ENCODE data around the gene GAL. TPM values are rescaled to one million over a fixed set of nuclear protein-coding genes. Genes with fewer than 3 reads are reported as not detected.
A peak's percentile ranks its signal among the peaks of the same experiment; 100 is the strongest.

The GAL gene
- polyA plus RNA-seq, 1 experiment: 2.8 TPM

DNA sequence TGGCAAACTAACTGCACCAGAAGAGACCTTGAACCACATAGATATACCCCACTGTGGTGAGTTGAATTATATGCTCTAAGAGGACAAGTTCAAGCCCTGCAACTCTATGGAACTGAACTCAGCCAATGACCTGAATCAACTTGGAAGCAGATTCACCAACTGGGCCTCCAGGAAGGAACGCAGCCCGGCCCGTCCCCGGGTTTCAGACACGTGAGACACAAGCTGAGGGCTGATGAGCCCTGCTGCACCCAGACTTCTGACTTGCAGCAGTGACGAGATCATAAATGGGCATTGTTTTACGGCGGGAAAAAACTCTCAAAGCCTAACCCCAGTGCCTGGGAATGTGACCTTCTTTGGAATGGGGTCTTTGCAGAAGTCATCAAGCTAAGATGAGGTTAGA is 28.5 kb upstream of the GAL start:
- POLR2A ChIA-PET: no interaction called here
- Histone ChIP-seq H3K36me3 (ENCODE audit: control insufficient read depth, insufficient read depth, low read length) (no peaks in the 10 kb centered on the region), H3K4me3 (ENCODE audit: low read depth, low read length) (no peak overlapping the region), H3K27me3 (ENCODE audit: control insufficient read depth, insufficient read depth, low read length) (peaks cover 4% of the 10 kb centered on the region; the same call in 1 of the 2 replicates)
- DNase-seq (ENCODE audit: low read depth): no peak
- TF ChIP-seq, protein P1, sequence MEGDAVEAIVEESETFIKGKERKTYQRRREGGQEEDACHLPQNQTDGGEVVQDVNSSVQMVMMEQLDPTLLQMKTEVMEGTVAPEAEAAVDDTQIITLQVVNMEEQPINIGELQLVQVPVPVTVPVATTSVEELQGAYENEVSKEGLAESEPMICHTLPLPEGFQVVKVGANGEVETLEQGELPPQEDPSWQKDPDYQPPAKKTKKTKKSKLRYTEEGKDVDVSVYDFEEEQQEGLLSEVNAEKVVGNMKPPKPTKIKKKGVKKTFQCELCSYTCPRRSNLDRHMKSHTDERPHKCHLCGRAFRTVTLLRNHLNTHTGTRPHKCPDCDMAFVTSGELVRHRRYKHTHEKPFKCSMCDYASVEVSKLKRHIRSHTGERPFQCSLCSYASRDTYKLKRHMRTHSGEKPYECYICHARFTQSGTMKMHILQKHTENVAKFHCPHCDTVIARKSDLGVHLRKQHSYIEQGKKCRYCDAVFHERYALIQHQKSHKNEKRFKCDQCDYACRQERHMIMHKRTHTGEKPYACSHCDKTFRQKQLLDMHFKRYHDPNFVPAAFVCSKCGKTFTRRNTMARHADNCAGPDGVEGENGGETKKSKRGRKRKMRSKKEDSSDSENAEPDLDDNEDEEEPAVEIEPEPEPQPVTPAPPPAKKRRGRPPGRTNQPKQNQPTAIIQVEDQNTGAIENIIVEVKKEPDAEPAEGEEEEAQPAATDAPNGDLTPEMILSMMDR (IDR thresholded peaks at IDR 0.05; ENCODE audit: insufficient read depth, low read depth, low read length): no peak
- CTCF ChIA-PET: no interaction called here

DNA sequence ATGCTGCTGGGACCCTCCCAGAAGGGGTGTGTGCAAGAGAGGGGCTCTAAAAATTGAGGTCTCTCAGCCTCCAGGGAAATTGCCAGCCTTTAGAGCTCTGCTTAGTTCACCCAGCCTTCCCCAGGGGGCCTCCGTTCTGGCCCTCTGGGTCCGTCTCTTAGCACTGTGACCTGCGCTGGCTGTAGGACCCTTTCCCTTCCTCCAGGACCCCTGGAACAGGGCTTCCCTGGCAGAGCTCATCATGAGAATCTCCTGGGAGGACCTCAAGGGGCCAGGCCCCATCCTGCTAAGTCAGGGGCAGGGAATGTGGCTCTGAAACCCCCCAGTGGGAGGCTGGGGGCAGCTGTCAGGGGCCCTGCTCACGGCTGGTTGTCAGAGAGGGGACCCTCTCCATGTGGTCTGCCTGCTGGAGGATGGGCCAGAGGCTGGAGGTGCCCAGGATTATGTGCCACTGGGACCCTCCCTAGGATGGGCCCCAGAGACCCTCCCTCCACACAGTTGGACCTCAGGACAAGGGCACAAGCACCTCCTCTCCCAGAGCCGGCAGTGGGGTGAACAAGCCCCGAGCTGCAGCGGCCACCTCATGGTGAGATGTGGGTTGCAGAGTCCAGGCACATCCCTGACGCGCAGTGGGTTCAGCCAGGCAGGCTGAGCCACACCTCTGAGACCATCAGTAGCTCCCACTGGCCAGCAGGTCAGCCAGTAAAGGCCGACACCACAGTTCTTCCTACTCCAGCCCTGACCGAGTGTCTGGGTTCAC is 27.1 kb upstream of the GAL start:
- no peak for DNase-seq (ENCODE audit: low read depth)
- H3K4me3 ChIP-seq (ENCODE audit: low read depth, low read length): no peak overlapping the region
- peaks cover 12% of the 10 kb centered on the region; the same call in 1 of the 2 replicates for H3K27me3 ChIP-seq (ENCODE audit: control insufficient read depth, insufficient read depth, low read length)
- TF ChIP-seq, protein P1 (IDR thresholded peaks at IDR 0.05; ENCODE audit: insufficient read depth, low read depth, low read length): no peak
- H3K36me3 ChIP-seq (ENCODE audit: control insufficient read depth, insufficient read depth, low read length): no peaks in the 10 kb centered on the region
- POLR2A ChIA-PET: no interaction called here
- CTCF ChIA-PET: no interaction called here

DNA sequence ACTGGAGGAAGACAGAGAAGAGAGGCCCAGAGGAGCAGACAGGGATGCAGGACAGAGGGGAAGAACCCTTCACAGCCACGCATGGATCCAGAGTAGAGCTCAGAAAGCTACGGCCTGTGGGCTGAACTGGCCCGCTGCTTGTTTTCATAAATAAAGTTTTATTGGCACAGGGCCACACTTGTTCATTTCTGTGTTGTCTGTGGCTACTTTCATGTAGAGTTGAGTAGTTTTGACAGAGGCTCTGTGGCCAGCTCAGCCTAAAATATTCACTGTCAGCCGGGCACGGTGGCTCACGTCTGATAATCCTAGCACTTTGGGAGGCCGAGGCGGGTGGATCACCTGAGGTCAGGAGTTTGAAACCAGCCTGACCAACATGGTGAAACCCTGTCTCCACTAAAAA is 26.2 kb upstream of the GAL start:
- no peak for DNase-seq (ENCODE audit: low read depth)
- CTCF ChIA-PET: interaction anchor here (1.1 to 1.7 kb wide), 4 partner anchors 9 to 19 kb away, joined by 3 to 7 read pairs (median 4); no protein-coding TSS in a partner anchor
- Histone ChIP-seq H3K27me3 (ENCODE audit: control insufficient read depth, insufficient read depth, low read length) (peaks cover 13% of the 10 kb centered on the region; the same call in 1 of the 2 replicates), H3K4me3 (ENCODE audit: low read depth, low read length) (no peak overlapping the region), H3K36me3 (ENCODE audit: control insufficient read depth, insufficient read depth, low read length) (no peaks in the 10 kb centered on the region)
- TF ChIP-seq, protein P1 (IDR thresholded peaks at IDR 0.05; ENCODE audit: insufficient read depth, low read depth, low read length): no peak
- POLR2A ChIA-PET: interaction anchor here (0.6 to 0.7 kb wide), 2 partner anchors 15 to 19 kb away, joined by 11 to 22 read pairs; no protein-coding TSS in a partner anchor

DNA sequence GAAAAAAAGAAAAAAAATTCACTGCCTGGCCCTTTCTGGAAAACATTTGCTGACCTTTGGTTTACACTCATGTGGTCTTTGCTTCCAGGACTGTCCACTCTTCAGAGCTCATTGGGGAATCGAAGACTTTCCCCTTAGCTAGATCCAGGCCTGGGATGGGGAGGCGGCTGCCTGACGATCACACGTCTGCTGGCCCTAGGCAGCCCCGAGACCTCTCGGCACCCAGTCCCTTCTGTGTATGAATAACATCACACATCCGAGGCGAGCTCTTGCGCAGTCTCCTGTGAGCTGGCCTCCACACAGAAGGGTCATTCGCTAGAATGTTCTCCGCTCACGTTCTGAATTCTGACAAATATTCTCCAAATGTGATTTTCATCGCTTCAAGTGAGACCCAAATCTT is 25.7 kb upstream of the GAL start:
- H3K27me3 ChIP-seq (ENCODE audit: control insufficient read depth, insufficient read depth, low read length): peaks cover 14% of the 10 kb centered on the region; the same call in 1 of the 2 replicates
- ChIA-PET POLR2A (interaction anchor here (0.6 to 0.7 kb wide), 2 partner anchors 15 to 19 kb away, joined by 11 to 22 read pairs; no protein-coding TSS in a partner anchor), CTCF (interaction anchor here (1.1 to 1.7 kb wide), 4 partner anchors 9 to 18 kb away, joined by 3 to 7 read pairs (median 4); no protein-coding TSS in a partner anchor)
- H3K36me3 ChIP-seq (ENCODE audit: control insufficient read depth, insufficient read depth, low read length): no peaks in the 10 kb centered on the region
- no peak overlapping the region for H3K4me3 ChIP-seq (ENCODE audit: low read depth, low read length)
- TF ChIP-seq, protein P1 (IDR thresholded peaks at IDR 0.05; ENCODE audit: insufficient read depth, low read depth, low read length): no peak
- peak; percentile 10 for DNase-seq (ENCODE audit: low read depth)

DNA sequence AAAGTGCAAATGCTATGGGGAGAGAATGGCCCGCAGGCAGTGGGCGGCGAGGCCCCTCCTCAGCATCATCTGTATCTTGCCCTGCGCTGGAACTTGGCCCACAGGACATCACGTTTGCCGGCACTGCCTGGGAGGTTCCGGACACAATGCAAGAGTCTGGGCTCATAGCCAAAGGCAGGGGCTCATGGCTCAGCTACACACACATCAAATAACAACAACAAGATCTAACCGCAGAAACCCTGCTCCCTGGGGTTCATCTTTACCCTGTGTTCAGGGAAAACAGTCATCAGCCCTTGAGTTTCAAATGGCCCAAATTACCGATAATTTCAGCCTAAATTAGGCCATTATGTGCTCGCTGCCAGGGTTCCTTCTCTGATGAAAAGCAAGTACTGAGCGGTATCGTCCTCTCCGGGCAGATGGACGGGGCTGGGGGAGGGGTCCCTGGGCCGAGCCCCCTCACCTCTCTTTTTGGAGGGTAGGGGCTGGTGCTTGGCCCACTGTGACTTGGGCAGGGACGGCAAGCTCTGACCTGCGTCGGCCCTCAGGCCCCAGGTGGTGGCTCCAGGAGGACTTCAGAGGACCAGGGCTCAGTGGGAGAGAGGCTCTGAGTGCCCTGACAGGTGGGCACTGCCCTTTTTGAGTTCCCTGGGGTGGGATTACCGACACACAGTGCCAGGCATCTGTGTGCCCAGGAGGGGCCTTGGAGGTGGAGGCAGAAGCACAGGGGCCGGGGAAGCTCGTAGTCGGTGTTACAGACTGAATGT is 25.0 kb upstream of the GAL start:
- DNase-seq (ENCODE audit: low read depth): peak; percentile 84
- Histone ChIP-seq H3K4me3 (ENCODE audit: low read depth, low read length) (no peak overlapping the region), H3K27me3 (ENCODE audit: control insufficient read depth, insufficient read depth, low read length) (peaks cover 14% of the 10 kb centered on the region; the same call in 1 of the 2 replicates), H3K36me3 (ENCODE audit: control insufficient read depth, insufficient read depth, low read length) (no peaks in the 10 kb centered on the region)
- TF ChIP-seq, protein P1 (IDR thresholded peaks at IDR 0.05; ENCODE audit: insufficient read depth, low read depth, low read length): no peak
- ChIA-PET CTCF (interaction anchor here (1.1 to 1.7 kb wide), 3 partner anchors 10 to 18 kb away, joined by 3 to 7 read pairs (median 5); no protein-coding TSS in a partner anchor), POLR2A (interaction anchor here (0.6 kb wide), 1 partner anchor 303 kb away, joined by 9 read pairs; no protein-coding TSS in a partner anchor)
